GM20000 (cell line): ENCODE measurements around the gene PFKFB2.

ENCODE experiments used
- DNase-seq: peaks from one replicate; pipeline ENCODE4 v3.0.0; 2012; ENCODE audit warnings: low spot score
- CTCF ChIP-seq: IDR thresholded peaks from 2 replicates; pipeline ENCODE4 v1.5.1; 2012; ENCODE audit warnings: mild to moderate bottlenecking, control low read depth; ENCODE audit errors: extremely low read depth, missing control alignments

The PFKFB2 gene

GRCh38 chr1:207063014-207063413 is 9.9 kb downstream of the PFKFB2 start:
- no peak for DNase-seq
- no peak for TF ChIP-seq CTCF

- TF ChIP-seq CTCF: no peak
- DNase-seq: no peak
These were observed 11.5 kb downstream of the PFKFB2 start for GRCh38 chr1:207064561-207064960.

GRCh38 chr1:207067185-207067584 is 14.1 kb downstream of the PFKFB2 start:
- DNase-seq: no peak
- TF ChIP-seq CTCF: no peak

GRCh38 chr1:207067665-207068064 is 14.6 kb downstream of the PFKFB2 start:
- no peak for DNase-seq
- no peak for TF ChIP-seq CTCF

- no peak for TF ChIP-seq CTCF
These were observed 16.0 kb downstream of the PFKFB2 start for GRCh38 chr1:207069061-207069460.

GRCh38 chr1:207069858-207070506 is 16.9 kb downstream of the PFKFB2 start:
- DNase-seq: no peak

More at GRCh38 chr1:207069061-207069460, 16.0 kb downstream of the PFKFB2 start:
- DNase-seq: no peak

GRCh38 chr1:207070811-207071210 is 17.7 kb downstream of the PFKFB2 start:
- DNase-seq: no peak
- TF ChIP-seq CTCF: no peak

More at GRCh38 chr1:207069858-207070506, 16.9 kb downstream of the PFKFB2 start:
- TF ChIP-seq CTCF: no peak
